ENCODE measurements around the gene URB2. TPM values are rescaled to one million over a fixed set of nuclear protein-coding genes. Genes with fewer than 3 reads are reported as not detected.
"Not testable (repeated sequence)": the region's sequence is repeated elsewhere in the genome, so short reads cannot be mapped to it uniquely, and the experiment has no call there.

The URB2 gene
- total RNA-seq, 1 donor from 2014 or later = 10.7 TPM

- DNase-seq (ENCODE audit: low read depth in 2 of 2) = peak in 1 of 2 donors; percentile 11
Measured at GRCh38 chr1:229613938-229614337, 12.1 kb upstream of the URB2 start.

GRCh38 chr1:229614701-229615100, 11.3 kb upstream of the URB2 start:
- DNase-seq (ENCODE audit: low read depth in 2 of 2) = no peak

GRCh38 chr1:229617351-229618100, 8.5 kb upstream of the URB2 start:
- DNase-seq (ENCODE audit: low read depth in 2 of 2) = no peak

- DNase-seq (ENCODE audit: low read depth in 2 of 2) = no peak
Measured at GRCh38 chr1:229619002-229619401, 7.0 kb upstream of the URB2 start.

GRCh38 chr1:229619614-229620013, 6.4 kb upstream of the URB2 start:
- DNase-seq (ENCODE audit: low read depth in 2 of 2) = no peak

GRCh38 chr1:229620876-229621275, 5.2 kb upstream of the URB2 start:
- no peak for DNase-seq (ENCODE audit: low read depth in 2 of 2)

- no peak for DNase-seq (ENCODE audit: low read depth in 2 of 2)
Measured at GRCh38 chr1:229621663-229622062, 4.4 kb upstream of the URB2 start.

GRCh38 chr1:229622641-229623120, 3.4 kb upstream of the URB2 start:
- not testable (repeated sequence) for DNase-seq (ENCODE audit: low read depth in 2 of 2)

GRCh38 chr1:229623225-229623624, 2.8 kb upstream of the URB2 start:
- no peak for DNase-seq (ENCODE audit: low read depth in 2 of 2)

GRCh38 chr1:229623838-229624237, 2.2 kb upstream of the URB2 start:
- DNase-seq (ENCODE audit: low read depth in 2 of 2) = no peak

- no peak for DNase-seq (ENCODE audit: low read depth in 2 of 2)
Measured at GRCh38 chr1:229624521-229625070, 1.5 kb upstream of the URB2 start.

- peak; percentile 38 to 57 for DNase-seq (ENCODE audit: low read depth in 2 of 2)
Measured at GRCh38 chr1:229625071-229625914, 754 bp upstream of the URB2 start.

GRCh38 chr1:229627003-229627402, 956 bp downstream of the URB2 start:
- no peak for DNase-seq (ENCODE audit: low read depth in 2 of 2)

- DNase-seq (ENCODE audit: low read depth in 2 of 2) = no peak
Measured at GRCh38 chr1:229629261-229629660, 3.2 kb downstream of the URB2 start.

- no peak for DNase-seq (ENCODE audit: low read depth in 2 of 2)
Measured at GRCh38 chr1:229631148-229631547, 5.1 kb downstream of the URB2 start.

GRCh38 chr1:229631966-229632365, 5.9 kb downstream of the URB2 start:
- no peak for DNase-seq (ENCODE audit: low read depth in 2 of 2)

GRCh38 chr1:229636042-229636441, 10.0 kb downstream of the URB2 start:
- no peak for DNase-seq (ENCODE audit: low read depth in 2 of 2)

GRCh38 chr1:229637746-229638145, 11.7 kb downstream of the URB2 start:
- no peak for DNase-seq (ENCODE audit: low read depth in 2 of 2)

GRCh38 chr1:229640455-229640854, 14.4 kb downstream of the URB2 start:
- DNase-seq (ENCODE audit: low read depth in 2 of 2) = no peak

GRCh38 chr1:229641306-229641705, 15.3 kb downstream of the URB2 start:
- no peak for DNase-seq (ENCODE audit: low read depth in 2 of 2)

- DNase-seq (ENCODE audit: low read depth in 2 of 2) = no peak
Measured at GRCh38 chr1:229642376-229642775, 16.3 kb downstream of the URB2 start.

- no peak for DNase-seq (ENCODE audit: low read depth in 2 of 2)
Measured at GRCh38 chr1:229642970-229643369, 16.9 kb downstream of the URB2 start.

All from lung microvascular endothelial cell (primary cell).